HCT116 (cell line): ENCODE data around the gene CDH4. TPM values are rescaled to one million over a fixed set of nuclear protein-coding genes. Genes with fewer than 3 reads are reported as not detected.

Experiments used
- ATAC-seq: fragments of 200-7000 bp; cut with Tn5 transposase; 2 replicates; pipeline ENCODE4 v1.9.1; 2020; ENCODE audit warnings: mild to moderate bottlenecking, moderate library complexity
- BruUV-seq: library from RNA; stranded (reverse); fragments of 400-500 nt; replicated peaks from 2 replicates; lab custom pipeline; 2021; lab: Mats Ljungman, UMichigan
- CTCF ChIA-PET: fragments of 300-600 bp; sonication (Branson Sonifier 250); formaldehyde crosslinking; loops from one replicate; lab custom pipeline; 2021; ENCODE audit warnings: antibody characterized with exemption; lab: Charles Lee
- POLR2A ChIA-PET: fragments of 300-600, 350-600 bp; sonication (Branson Sonifier 250); formaldehyde crosslinking; loops from one replicate; lab custom pipeline; 2021; ENCODE audit warnings: antibody characterized with exemption; lab: Charles Lee
- RAD21 ChIA-PET, 2 experiments: fragments of 300-600 bp; sonication (Branson Sonifier 250); formaldehyde crosslinking; loops; one replicate each; lab custom pipeline; 2023; ENCODE audit warnings: low total read pairs in 2 of 2; ENCODE audit not compliant: uncharacterized antibody in 2 of 2, unreplicated experiment in 2 of 2, low non-redundant PET in 1 of 2; lab: Charles Lee
- DNase-seq: peaks from one replicate; pipeline ENCODE4 v3.0.0-alpha.2; 2010; ENCODE audit warnings: low read depth, low spot score
- H2AFZ ChIP-seq: fragments of 200-600 bp; shearing (Covaris generic), sonication (generic); 2 replicates; pipeline ENCODE4 v1.6.1; 2017; ENCODE audit warnings: low read depth, mixed run types, mixed read lengths, antibody characterized with exemption, low read length; ENCODE audit not compliant: poor library complexity, severe bottlenecking
- H3K27ac ChIP-seq: 2 replicates; pipeline ENCODE4 v1.5.1; 2012; ENCODE audit warnings: low read depth, low read length
- H3K27me3 ChIP-seq: fragments of 200-600 bp; sonication (generic); 2 replicates; pipeline ENCODE4 v1.6.1; 2016; ENCODE audit warnings: mixed run types, low read length, mixed read lengths; ENCODE audit not compliant: insufficient read depth
- H3K36me3 ChIP-seq, 2 experiments: fragments of 200-500 bp in 1 of 2; fragments of 200-600 bp in 1 of 2; sonication (Bioruptor generic) in 1 of 2; sonication (generic) in 1 of 2; 2 replicates each; pipeline versions ENCODE4 v1.5.1 to v1.6.1; 2014 to 2016; ENCODE audit warnings: low read length in 2 of 2, inconsistent platforms in 1 of 2, mixed read lengths in 1 of 2, mixed run types in 1 of 2; ENCODE audit not compliant: insufficient read depth in 2 of 2, control insufficient read depth in 1 of 2
- H3K4me1 ChIP-seq, 2 experiments: fragments of 200-600 bp in 1 of 2; sonication (generic) in 1 of 2; 2 replicates each; pipeline versions ENCODE4 v1.5.1 to v1.6.1; 2012 to 2017; ENCODE audit warnings: low read length in 2 of 2, inconsistent platforms in 1 of 2, mild to moderate bottlenecking in 1 of 2, mixed read lengths in 1 of 2, mixed run types in 1 of 2, moderate library complexity in 1 of 2; ENCODE audit not compliant: insufficient read depth in 2 of 2, control insufficient read depth in 1 of 2
- H3K4me2 ChIP-seq: fragments of 200-600 bp; sonication (generic); 2 replicates; pipeline ENCODE4 v1.6.1; 2017; ENCODE audit warnings: mixed run types, low read length, mixed read lengths
- H3K4me3 ChIP-seq, 2 experiments: fragments of 200-600 bp in 1 of 2; sonication (generic) in 1 of 2; replicated peaks in 1 of 2; 2 replicates each; pipeline ENCODE4 v1.5.1; 2011 to 2016; ENCODE audit warnings: low read length in 2 of 2, control low read depth in 1 of 2, low read depth in 1 of 2, mild to moderate bottlenecking in 1 of 2, mixed read lengths in 1 of 2, mixed run types in 1 of 2
- H3K79me2 ChIP-seq: fragments of 200-600 bp; sonication (generic); 2 replicates; pipeline ENCODE4 v1.6.1; 2017; ENCODE audit warnings: mild to moderate bottlenecking, mixed run types, low read length, moderate library complexity, mixed read lengths; ENCODE audit not compliant: insufficient read depth
- H3K9ac ChIP-seq: fragments of 200-600 bp; sonication (generic); 2 replicates; pipeline ENCODE4 v1.6.1; 2016; ENCODE audit warnings: low read length, mixed read lengths
- H3K9me2 ChIP-seq: fragments of 200-600 bp; sonication (generic), shearing (Covaris generic); 2 replicates; pipeline ENCODE4 v1.6.1; 2017; ENCODE audit warnings: mixed run types, mild to moderate bottlenecking, moderate library complexity; ENCODE audit not compliant: insufficient read depth
- H3K9me3 ChIP-seq, 2 experiments: fragments of 200-500 bp in 1 of 2; fragments of 200-600 bp in 1 of 2; sonication (Bioruptor generic) in 1 of 2; sonication (generic) in 1 of 2; 2 replicates each; pipeline ENCODE4 v1.6.1; 2014 to 2017; ENCODE audit warnings: low read length in 2 of 2, mixed read lengths in 2 of 2, inconsistent platforms in 1 of 2, low read depth in 1 of 2, mild to moderate bottlenecking in 1 of 2, mixed run types in 1 of 2, moderate library complexity in 1 of 2; ENCODE audit not compliant: control insufficient read depth in 1 of 2, insufficient read depth in 1 of 2
- H4K20me1 ChIP-seq: fragments of 200-600 bp; sonication (generic), shearing (Covaris generic); 2 replicates; pipeline ENCODE4 v1.6.1; 2017; ENCODE audit warnings: mixed run types, mild to moderate bottlenecking, moderate library complexity; ENCODE audit not compliant: insufficient read depth
- CBX3 ChIP-seq: IDR thresholded peaks from 2 replicates; pipeline ENCODE4 v1.6.1; 2012; ENCODE audit warnings: low read depth
- CTCF ChIP-seq, 3 experiments: fragments of 200-600 bp in 1 of 3; sonication (generic) in 1 of 3; IDR thresholded peaks in 2 of 3; conservative IDR thresholded peaks in 1 of 3; 2 replicates each; pipeline ENCODE4 v1.5.1; 2012 to 2017; ENCODE audit warnings: low read depth in 2 of 3, low read length in 2 of 3, antibody characterized with exemption in 1 of 3, borderline replicate concordance in 1 of 3, control low read depth in 1 of 3, mild to moderate bottlenecking in 1 of 3, mixed read lengths in 1 of 3, mixed run types in 1 of 3, moderate library complexity in 1 of 3; ENCODE audit not compliant: insufficient read depth in 1 of 3
- ELF1 ChIP-seq: IDR thresholded peaks from 2 replicates; pipeline ENCODE4 v1.6.1; 2012; ENCODE audit warnings: low read depth, borderline replicate concordance
- MAX ChIP-seq: IDR thresholded peaks from 2 replicates; pipeline ENCODE4 v1.6.1; 2012
- SP1 ChIP-seq: IDR thresholded peaks from 2 replicates; pipeline ENCODE4 v1.6.1; 2012; ENCODE audit warnings: low read depth
- ZBTB33 ChIP-seq: IDR thresholded peaks from 2 replicates; pipeline ENCODE4 v1.6.1; 2011; ENCODE audit warnings: mild to moderate bottlenecking, low read length, moderate library complexity; ENCODE audit not compliant: insufficient replicate concordance; ENCODE audit errors: extremely low read depth
- intact Hi-C: fragments of 100-400 bp; cut with micrococcal nuclease; formaldehyde crosslinking; loops from 2 replicates; pipeline ENCODE4 v1.10.0; 2022
- total RNA-seq: library from RNA; stranded (reverse); gene quantifications from one replicate; pipeline ENCODE4 v1.2.1, GENCODE V29; 2021; ENCODE audit not compliant: unreplicated experiment

The CDH4 gene
- total RNA-seq, 1 experiment from 2014 or later, result not detected

GRCh38 chr20:61234224-61234890, 17.7 kb upstream of the CDH4 start:
- ChIA-PET POLR2A (no interaction called here), CTCF (no interaction called here)
- Histone ChIP-seq H3K9me2 (no peaks in the 10 kb centered on the region), H3K9ac (no peak overlapping the region)
- ATAC-seq, result no peak
- DNase-seq, result no peak
- intact Hi-C loops, result no loop called here
- no peak for TF ChIP-seq ELF1
- no peak for TF ChIP-seq ZBTB33
- TF ChIP-seq CTCF (IDR thresholded peaks at IDR 0.05 in 2 of 3, conservative IDR thresholded peaks at IDR 0.05 in 1 of 3; ENCODE audit: borderline replicate concordance in 1 of 3, insufficient read depth in 1 of 3, low read depth in 2 of 3, low read length in 2 of 3), result no peak
- no peak for TF ChIP-seq CBX3
- no peak for TF ChIP-seq SP1
- no peak for TF ChIP-seq MAX
- TF ChIP-seq, all 23 proteins: peak for 0
- no peaks in the 10 kb centered on the region for H3K36me3 ChIP-seq
- H3K79me2 ChIP-seq, result no peaks in the 10 kb centered on the region
- no peak overlapping the region for H3K4me3 ChIP-seq
- H3K9me3 ChIP-seq, result peaks cover 10 to 31% of the 10 kb centered on the region in 2 experiments; a peak in 2 of 4 replicates
- no peak overlapping the region for H3K27ac ChIP-seq
- BruUV-seq, result no TSS peak
- H3K27me3 ChIP-seq, result no peaks in the 10 kb centered on the region
- H4K20me1 ChIP-seq, result no peaks in the 10 kb centered on the region
- H3K4me1 ChIP-seq, result no peaks in the 10 kb centered on the region
- no peak overlapping the region for H3K4me2 ChIP-seq
- no peak overlapping the region for H2AFZ ChIP-seq
- RAD21 ChIA-PET, result no interaction called here
